Colonic mucosa (tissue), 4 donors: ENCODE data around the gene FZD1. TPM values are rescaled to one million over a fixed set of nuclear protein-coding genes. Genes with fewer than 3 reads are reported as not detected.

ENCODE experiments used
- DNase-seq: peaks from one replicate; pipeline ENCODE4 v3.0.0-alpha.2; 2020
- H3K27ac ChIP-seq: fragments of 200-600 bp; one replicate; pipeline ENCODE4 v1.8.0; 2021
- H3K27me3 ChIP-seq: fragments of 200-600 bp; one replicate; pipeline ENCODE4 v1.8.0; 2021
- H3K36me3 ChIP-seq: fragments of 200-600 bp; one replicate; pipeline ENCODE4 v1.8.0; 2021
- H3K4me1 ChIP-seq: fragments of 200-600 bp; one replicate; pipeline ENCODE4 v1.8.0; 2021; ENCODE audit warnings: mild to moderate bottlenecking
- H3K4me3 ChIP-seq: fragments of 200-600 bp; one replicate; pipeline ENCODE4 v1.8.0; 2021
- H3K9ac ChIP-seq, 2 donors: one replicate each; pipeline ENCODE4 v1.7.0; 2013; ENCODE audit warnings: control low read depth in 2 of 2, low read depth in 2 of 2, low read length in 2 of 2
- H3K9me3 ChIP-seq: fragments of 200-600 bp; one replicate; pipeline ENCODE4 v1.8.0; 2021
- intact Hi-C: fragments of 100-400 bp; cut with DNase I; formaldehyde crosslinking; loops from one replicate; pipeline ENCODE4 v1.14.1; 2022
- total RNA-seq, 2 donors: library from RNA; stranded (reverse); fragmentation: NEBNext Ultra II Directional in 1 of 2; extraction: Animal tissue kit (Norgen Biotek cat#: 25700) in 1 of 2; gene quantifications; one replicate each; pipeline ENCODE4 v1.2.1, GENCODE V29; 2021
- TF ChIP-seq, protein P1 (sequence below): fragments of 200-600 bp; IDR thresholded peaks from one replicate; pipeline ENCODE4 v1.8.0; 2022; ENCODE audit warnings: antibody characterized with exemption, mild to moderate bottlenecking
- donor health status: healthy.
- donor health status: DM: no; HTN: no; CAD: no.
- donor health status: DM: no; HTN: no; CAD: no.

FZD1 gene
- total RNA-seq, 2 donors from 2014 or later: 8.1 to 9.8 TPM

DNA sequence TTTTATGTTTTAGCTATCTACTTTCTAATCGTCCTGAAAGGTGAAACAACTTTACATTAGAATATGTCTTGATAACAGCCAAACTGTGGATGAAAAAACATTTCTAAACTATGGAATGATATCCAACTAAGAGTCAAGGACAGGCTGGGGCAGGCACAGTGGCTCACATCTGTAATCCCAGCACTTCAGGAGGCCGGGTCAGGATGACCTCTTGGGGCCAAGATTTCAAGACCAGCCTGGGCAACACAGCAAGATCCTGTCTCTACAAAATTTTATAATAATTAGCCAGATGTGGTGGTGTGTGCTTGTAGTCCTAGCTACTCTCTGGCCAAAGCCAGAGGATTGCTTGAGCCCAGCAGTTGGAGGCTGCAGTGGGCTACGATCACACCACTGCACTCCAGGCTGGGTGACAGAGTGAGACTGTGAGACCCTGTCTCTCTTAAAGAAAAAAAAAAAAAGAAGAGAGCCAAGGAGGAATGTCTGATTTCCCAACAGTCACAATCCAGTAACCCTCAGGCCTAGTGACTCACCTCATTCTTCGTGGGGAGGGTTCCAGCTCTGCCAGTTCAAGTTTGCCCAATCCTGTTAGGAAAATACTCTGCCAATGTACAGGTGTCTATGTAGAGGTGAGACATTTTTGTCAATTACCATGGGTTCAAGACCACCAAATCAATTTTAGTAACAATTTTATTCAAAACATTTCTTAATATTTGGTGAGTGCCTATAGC, 14.6 kb upstream of the FZD1 start:
- intact Hi-C loops: no loop called here
- Histone ChIP-seq H3K9me3 (no peaks in the 10 kb centered on the region), H3K36me3 (no peaks in the 10 kb centered on the region), H3K4me1 (no peaks in the 10 kb centered on the region), H3K4me3 (no peak overlapping the region), H3K9ac (no peak overlapping the region), H3K27me3 (no peaks in the 10 kb centered on the region), H3K27ac (no peak overlapping the region)
- TF ChIP-seq, protein P1, sequence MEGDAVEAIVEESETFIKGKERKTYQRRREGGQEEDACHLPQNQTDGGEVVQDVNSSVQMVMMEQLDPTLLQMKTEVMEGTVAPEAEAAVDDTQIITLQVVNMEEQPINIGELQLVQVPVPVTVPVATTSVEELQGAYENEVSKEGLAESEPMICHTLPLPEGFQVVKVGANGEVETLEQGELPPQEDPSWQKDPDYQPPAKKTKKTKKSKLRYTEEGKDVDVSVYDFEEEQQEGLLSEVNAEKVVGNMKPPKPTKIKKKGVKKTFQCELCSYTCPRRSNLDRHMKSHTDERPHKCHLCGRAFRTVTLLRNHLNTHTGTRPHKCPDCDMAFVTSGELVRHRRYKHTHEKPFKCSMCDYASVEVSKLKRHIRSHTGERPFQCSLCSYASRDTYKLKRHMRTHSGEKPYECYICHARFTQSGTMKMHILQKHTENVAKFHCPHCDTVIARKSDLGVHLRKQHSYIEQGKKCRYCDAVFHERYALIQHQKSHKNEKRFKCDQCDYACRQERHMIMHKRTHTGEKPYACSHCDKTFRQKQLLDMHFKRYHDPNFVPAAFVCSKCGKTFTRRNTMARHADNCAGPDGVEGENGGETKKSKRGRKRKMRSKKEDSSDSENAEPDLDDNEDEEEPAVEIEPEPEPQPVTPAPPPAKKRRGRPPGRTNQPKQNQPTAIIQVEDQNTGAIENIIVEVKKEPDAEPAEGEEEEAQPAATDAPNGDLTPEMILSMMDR: no peak
- DNase-seq: no peak

DNA sequence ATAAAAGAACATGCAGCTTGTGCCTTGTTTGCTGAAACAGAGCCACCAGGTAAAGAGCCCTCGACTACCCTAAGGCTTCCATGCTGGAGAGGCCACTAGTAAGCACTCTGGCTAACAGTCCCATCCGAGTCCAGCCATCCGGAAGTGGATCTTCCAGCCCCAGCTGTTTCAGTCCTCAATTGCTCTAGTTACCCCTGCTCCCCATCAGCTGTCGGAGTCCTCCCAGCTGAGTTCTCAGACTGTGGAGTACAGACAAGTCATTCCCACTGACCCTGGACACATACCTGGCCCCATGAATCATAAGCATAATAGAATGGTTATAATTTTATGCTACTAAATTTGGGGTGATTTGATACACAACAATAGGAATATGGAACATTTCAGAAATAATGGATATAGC, 13.5 kb upstream of the FZD1 start:
- Histone ChIP-seq H3K9ac (no peak overlapping the region), H3K4me1 (no peaks in the 10 kb centered on the region), H3K36me3 (no peaks in the 10 kb centered on the region), H3K27ac (no peak overlapping the region), H3K4me3 (no peak overlapping the region), H3K9me3 (no peaks in the 10 kb centered on the region), H3K27me3 (no peaks in the 10 kb centered on the region)
- TF ChIP-seq, protein P1: no peak
- intact Hi-C loops: no loop called here
- DNase-seq: no peak

DNA sequence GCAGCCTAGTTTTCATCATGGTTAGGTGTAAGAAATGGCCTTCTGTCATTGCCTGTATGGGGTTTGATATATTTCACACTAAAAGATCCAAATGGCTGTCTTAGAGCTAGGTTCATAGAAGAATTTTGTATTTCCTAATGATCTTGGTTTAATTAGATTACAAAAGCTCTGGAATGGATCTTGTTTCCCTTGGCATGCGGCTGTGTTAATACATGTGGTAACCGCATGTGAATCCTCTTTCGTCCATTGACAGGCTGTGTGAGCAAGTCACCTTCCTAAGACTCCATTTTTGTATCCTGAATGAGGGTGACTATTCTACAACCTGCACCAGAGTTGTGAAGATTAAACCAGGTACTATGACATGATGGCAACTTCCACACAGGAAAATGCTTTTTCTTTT, 12.4 kb upstream of the FZD1 start:
- Histone ChIP-seq H3K27me3 (no peaks in the 10 kb centered on the region), H3K27ac (no peak overlapping the region), H3K4me3 (no peak overlapping the region), H3K4me1 (no peaks in the 10 kb centered on the region), H3K9ac (no peak overlapping the region), H3K9me3 (no peaks in the 10 kb centered on the region), H3K36me3 (no peaks in the 10 kb centered on the region)
- TF ChIP-seq, protein P1: no peak
- intact Hi-C loops: no loop called here
- DNase-seq: no peak

DNA sequence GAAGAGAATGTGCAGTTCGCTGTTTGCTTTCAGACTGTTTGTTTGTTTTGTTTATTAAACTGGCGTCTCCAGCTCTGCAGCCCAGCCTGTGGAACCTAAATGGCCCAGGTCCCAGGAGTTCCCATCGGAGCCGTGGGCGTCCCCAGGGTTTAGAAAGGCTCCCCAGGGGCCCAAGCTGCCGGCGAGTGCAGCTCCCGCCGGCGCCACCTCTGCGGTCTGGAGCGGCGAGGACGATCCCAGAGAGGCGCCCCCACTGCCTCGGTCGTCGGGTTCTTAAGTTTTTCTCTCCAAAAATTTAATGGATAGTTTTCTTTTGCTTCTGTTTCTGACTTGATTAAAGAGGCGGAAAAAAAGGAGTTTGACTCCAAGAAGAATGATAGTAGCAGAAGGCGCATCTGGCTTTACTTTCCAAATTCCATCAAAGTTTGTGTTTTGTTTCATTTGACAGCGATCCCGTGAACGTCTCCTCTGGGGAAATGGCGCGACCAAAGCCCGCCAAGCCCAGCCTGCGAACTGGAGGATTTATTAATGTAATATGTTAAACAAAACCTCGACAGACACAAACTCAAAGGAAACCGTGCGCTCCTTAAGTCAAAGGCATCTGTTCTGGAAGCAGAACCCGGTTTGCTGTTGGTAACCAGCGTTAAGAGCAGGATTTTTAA, 718 bp upstream of the FZD1 start:
- H3K27ac ChIP-seq: peak overlapping the region; percentile 96
- intact Hi-C loops: loop anchor here (10.0 kb wide), 2 partner anchors 179 to 511 kb away; no protein-coding TSS in a partner anchor
- H3K9ac ChIP-seq: peak overlapping the region; percentile 44 to 77
- no peaks in the 10 kb centered on the region for H3K27me3 ChIP-seq
- no peaks in the 10 kb centered on the region for H3K9me3 ChIP-seq
- H3K4me3 ChIP-seq: peak overlapping the region; percentile 72
- H3K36me3 ChIP-seq: no peaks in the 10 kb centered on the region
- peak; percentile 46 for DNase-seq
- TF ChIP-seq, protein P1: no peak
- peaks cover 4% of the 10 kb centered on the region for H3K4me1 ChIP-seq

DNA sequence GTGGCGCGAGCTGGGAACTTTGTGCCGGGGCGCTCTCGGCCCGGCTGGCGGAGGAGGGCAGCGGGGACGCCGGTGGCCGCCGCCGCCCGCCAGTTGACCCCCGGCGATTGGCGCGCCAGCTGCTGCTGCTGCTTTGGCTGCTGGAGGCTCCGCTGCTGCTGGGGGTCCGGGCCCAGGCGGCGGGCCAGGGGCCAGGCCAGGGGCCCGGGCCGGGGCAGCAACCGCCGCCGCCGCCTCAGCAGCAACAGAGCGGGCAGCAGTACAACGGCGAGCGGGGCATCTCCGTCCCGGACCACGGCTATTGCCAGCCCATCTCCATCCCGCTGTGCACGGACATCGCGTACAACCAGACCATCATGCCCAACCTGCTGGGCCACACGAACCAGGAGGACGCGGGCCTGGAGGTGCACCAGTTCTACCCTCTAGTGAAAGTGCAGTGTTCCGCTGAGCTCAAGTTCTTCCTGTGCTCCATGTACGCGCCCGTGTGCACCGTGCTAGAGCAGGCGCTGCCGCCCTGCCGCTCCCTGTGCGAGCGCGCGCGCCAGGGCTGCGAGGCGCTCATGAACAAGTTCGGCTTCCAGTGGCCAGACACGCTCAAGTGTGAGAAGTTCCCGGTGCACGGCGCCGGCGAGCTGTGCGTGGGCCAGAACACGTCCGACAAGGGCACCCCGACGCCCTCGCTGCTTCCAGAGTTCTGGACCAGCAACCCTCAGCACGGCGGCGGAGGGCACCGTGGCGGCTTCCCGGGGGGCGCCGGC, 870 bp downstream of the FZD1 start:
- no peaks in the 10 kb centered on the region for H3K36me3 ChIP-seq
- no peaks in the 10 kb centered on the region for H3K9me3 ChIP-seq
- H3K27me3 ChIP-seq: no peaks in the 10 kb centered on the region
- peak overlapping the region; percentile 72 for H3K4me3 ChIP-seq
- peak overlapping the region; percentile 55 to 77 for H3K9ac ChIP-seq
- DNase-seq: peak; percentile 43
- intact Hi-C loops: loop anchor here (10.0 kb wide), 2 partner anchors 180 to 510 kb away; no protein-coding TSS in a partner anchor
- TF ChIP-seq, protein P1: no peak
- H3K27ac ChIP-seq: peak overlapping the region; percentile 96
- H3K4me1 ChIP-seq: peaks cover 4% of the 10 kb centered on the region
